Ascending aorta (tissue), 2 donors: ENCODE data around the gene GVQW3. TPM values are rescaled to one million over a fixed set of nuclear protein-coding genes. Genes with fewer than 3 reads are reported as not detected.
"Not testable (repeated sequence)": the region's sequence is repeated elsewhere in the genome, so short reads cannot be mapped to it uniquely, and the experiment has no call there.

Experiments used
- DNase-seq, 2 donors: peaks; one replicate each; pipeline ENCODE4 v3.0.0-alpha.2; 2019; ENCODE audit warnings: low spot score in 2 of 2
- H3K27ac ChIP-seq, 2 donors: fragments of 200-600 bp; sonication (generic); one replicate each; pipeline ENCODE4 v1.5.1; 2016 to 2017; ENCODE audit warnings: mild to moderate bottlenecking in 1 of 2
- H3K27me3 ChIP-seq: fragments of 200-600 bp; sonication (generic); one replicate; pipeline ENCODE4 v1.5.1; 2017
- H3K36me3 ChIP-seq, 2 donors: fragments of 200-600 bp; sonication (generic); one replicate each; pipeline ENCODE4 v1.5.1; 2016
- H3K4me1 ChIP-seq, 2 donors: fragments of 200-600 bp; sonication (generic); one replicate each; pipeline ENCODE4 v1.5.1; 2016 to 2017; ENCODE audit warnings: mild to moderate bottlenecking in 1 of 2
- H3K4me3 ChIP-seq, 2 donors: fragments of 200-600 bp; sonication (generic); one replicate each; pipeline ENCODE4 v1.5.1; 2016 to 2017; ENCODE audit warnings: mild to moderate bottlenecking in 1 of 2
- H3K9me3 ChIP-seq, 2 donors: fragments of 200-600 bp; sonication (generic); one replicate each; pipeline ENCODE4 v1.5.1; 2016
- intact Hi-C: fragments of 100-400 bp; cut with DNase I; formaldehyde crosslinking; loops from one replicate; pipeline ENCODE4 v1.15.1; 2023
- total RNA-seq: library from RNA; depleted of rRNA; stranded (reverse); fragments of >200 nt; gene quantifications from one replicate; pipeline ENCODE4 v1.1.0, GENCODE V29; 2016
- TF ChIP-seq, protein P1 (sequence below), 3 experiments: fragments of 200-600 bp in 2 of 3; fragments of 450-650 bp in 1 of 3; sonication (generic) in 2 of 3; IDR thresholded peaks; one replicate each; pipeline ENCODE4 v1.5.1; 2016 to 2019; ENCODE audit warnings: antibody characterized with exemption in 3 of 3, mild to moderate bottlenecking in 1 of 3, moderate library complexity in 1 of 3

GVQW3 gene
- total RNA-seq, 1 donor from 2014 or later, result not detected

DNA sequence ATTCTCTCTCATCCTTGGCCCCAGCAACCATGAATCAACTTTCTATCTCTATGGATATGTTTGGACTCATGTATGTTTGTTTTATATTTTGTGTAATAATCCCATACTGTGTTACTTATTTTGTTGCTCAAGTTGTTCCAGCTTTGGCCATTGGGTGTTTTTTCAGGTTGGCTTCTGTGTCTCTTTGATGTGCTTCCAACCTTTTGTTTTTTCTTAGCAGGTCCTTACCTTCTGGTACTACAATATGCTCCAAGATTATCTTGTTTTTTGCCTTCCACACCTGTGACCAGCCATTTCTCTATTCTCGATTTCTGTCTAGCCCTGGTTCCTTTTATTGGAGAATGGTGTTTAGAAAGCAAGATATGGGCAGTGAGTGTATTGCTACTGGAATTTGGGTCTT lies 14.2 kb downstream of the GVQW3 start:
- Histone ChIP-seq H3K36me3 (no peaks in the 10 kb centered on the region), H3K9me3 (no peaks in the 10 kb centered on the region), H3K4me3 (no peak overlapping the region), H3K27ac (no peak overlapping the region), H3K4me1 (no peaks in the 10 kb centered on the region), H3K27me3 (no peaks in the 10 kb centered on the region)
- no peak for DNase-seq
- TF ChIP-seq, protein P1, sequence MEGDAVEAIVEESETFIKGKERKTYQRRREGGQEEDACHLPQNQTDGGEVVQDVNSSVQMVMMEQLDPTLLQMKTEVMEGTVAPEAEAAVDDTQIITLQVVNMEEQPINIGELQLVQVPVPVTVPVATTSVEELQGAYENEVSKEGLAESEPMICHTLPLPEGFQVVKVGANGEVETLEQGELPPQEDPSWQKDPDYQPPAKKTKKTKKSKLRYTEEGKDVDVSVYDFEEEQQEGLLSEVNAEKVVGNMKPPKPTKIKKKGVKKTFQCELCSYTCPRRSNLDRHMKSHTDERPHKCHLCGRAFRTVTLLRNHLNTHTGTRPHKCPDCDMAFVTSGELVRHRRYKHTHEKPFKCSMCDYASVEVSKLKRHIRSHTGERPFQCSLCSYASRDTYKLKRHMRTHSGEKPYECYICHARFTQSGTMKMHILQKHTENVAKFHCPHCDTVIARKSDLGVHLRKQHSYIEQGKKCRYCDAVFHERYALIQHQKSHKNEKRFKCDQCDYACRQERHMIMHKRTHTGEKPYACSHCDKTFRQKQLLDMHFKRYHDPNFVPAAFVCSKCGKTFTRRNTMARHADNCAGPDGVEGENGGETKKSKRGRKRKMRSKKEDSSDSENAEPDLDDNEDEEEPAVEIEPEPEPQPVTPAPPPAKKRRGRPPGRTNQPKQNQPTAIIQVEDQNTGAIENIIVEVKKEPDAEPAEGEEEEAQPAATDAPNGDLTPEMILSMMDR (IDR thresholded peaks at IDR 0.05), result no peak
- intact Hi-C loops, result no loop called here

DNA sequence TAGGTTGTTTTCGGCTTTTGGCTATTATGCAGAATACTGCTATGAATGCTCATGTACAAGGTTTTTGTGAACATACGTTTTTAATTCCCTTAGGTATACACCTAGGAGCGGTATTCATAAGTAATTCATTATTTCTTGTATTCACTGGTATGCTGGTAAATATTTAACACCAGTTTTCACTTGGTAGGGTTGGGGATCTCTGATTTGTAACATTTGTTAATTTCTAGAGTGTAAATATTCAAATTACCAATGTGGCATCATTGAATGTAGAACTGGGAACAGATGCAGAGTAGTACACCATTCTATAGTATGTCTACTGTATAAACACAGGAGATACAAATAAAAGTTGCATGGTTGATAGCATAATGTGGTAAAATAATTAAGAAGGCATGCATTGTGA lies 16.3 kb downstream of the GVQW3 start:
- no peak for DNase-seq
- TF ChIP-seq, protein P1 (IDR thresholded peaks at IDR 0.05), result no peak
- H3K4me1 ChIP-seq, result no peaks in the 10 kb centered on the region
- intact Hi-C loops, result no loop called here
- no peaks in the 10 kb centered on the region for H3K9me3 ChIP-seq
- H3K27ac ChIP-seq, result no peak overlapping the region
- no peak overlapping the region for H3K4me3 ChIP-seq
- no peaks in the 10 kb centered on the region for H3K27me3 ChIP-seq
- H3K36me3 ChIP-seq, result no peaks in the 10 kb centered on the region

DNA sequence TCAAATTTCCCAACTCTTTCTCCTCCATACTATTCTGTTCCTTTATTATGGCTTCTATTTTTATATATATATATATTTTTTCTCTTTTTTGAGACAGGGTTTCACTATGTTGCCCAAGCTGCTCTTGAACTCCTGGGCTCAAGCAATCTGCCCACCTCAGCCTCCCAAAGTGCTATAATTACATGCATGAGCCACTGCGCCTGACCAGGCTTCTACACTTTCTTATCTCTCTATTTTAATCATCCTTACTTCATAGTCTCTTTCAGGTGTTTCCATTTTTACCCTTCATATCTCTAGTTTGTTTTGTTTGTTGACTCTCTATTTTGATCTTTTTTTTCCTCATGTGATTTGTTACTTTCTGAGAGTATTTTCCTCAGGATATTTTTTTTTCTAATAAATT lies 19.8 kb downstream of the GVQW3 start:
- TF ChIP-seq, protein P1 (IDR thresholded peaks at IDR 0.05), result no peak
- Histone ChIP-seq H3K27me3 (no peaks in the 10 kb centered on the region), H3K4me1 (no peaks in the 10 kb centered on the region), H3K9me3 (no peaks in the 10 kb centered on the region), H3K27ac (no peak overlapping the region), H3K36me3 (no peaks in the 10 kb centered on the region), H3K4me3 (no peak overlapping the region)
- no peak for DNase-seq
- intact Hi-C loops, result no loop called here

DNA sequence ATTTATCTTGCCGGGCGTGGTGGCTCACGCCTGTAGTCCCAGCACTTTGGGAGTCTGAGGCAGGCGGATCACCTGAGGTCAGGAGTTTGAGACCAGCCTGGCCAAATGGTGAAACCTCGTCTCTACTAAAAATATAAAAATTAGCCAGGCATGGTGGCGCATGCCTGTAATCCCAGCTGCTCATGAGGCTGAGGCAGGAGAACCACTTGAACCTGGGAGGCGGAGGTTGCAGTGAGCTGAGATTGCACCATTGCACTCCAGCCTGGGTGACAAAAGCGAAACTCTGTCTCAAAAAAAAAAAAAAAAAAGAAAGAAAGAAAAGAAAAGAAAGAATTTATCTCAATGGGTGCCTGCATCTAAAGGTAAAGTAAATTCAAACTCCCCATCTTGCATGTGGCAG lies 20.4 kb downstream of the GVQW3 start:
- H3K36me3 ChIP-seq, H3K4me3 ChIP-seq, H3K27ac ChIP-seq, DNase-seq, H3K4me1 ChIP-seq, intact Hi-C loops, H3K27me3 ChIP-seq, H3K9me3 ChIP-seq: not testable (repeated sequence)

DNA sequence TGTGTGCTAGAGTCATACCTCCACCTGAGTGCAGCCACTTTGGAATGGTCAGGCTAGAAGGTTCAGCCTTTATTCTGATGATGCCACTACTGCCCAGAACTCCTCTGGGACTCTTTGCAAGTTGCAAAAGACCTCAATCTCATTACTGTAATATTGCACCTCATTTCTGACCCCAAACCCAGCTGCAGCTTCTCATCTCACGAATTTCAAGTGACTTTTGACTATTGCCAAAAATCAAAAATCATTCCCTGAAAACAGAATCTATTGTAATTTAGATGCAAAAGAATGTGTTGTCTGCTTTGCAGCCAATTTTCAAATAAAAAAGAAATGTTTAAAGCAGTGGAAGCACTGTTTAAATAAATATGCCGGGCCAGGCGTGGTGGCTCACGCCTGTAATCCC lies 25.2 kb downstream of the GVQW3 start:
- DNase-seq, result no peak
- Histone ChIP-seq H3K36me3 (no peaks in the 10 kb centered on the region), H3K27ac (no peak overlapping the region), H3K4me1 (no peaks in the 10 kb centered on the region), H3K4me3 (no peak overlapping the region), H3K9me3 (no peaks in the 10 kb centered on the region), H3K27me3 (no peaks in the 10 kb centered on the region)
- TF ChIP-seq, protein P1 (IDR thresholded peaks at IDR 0.05), result no peak
- intact Hi-C loops, result no loop called here

DNA sequence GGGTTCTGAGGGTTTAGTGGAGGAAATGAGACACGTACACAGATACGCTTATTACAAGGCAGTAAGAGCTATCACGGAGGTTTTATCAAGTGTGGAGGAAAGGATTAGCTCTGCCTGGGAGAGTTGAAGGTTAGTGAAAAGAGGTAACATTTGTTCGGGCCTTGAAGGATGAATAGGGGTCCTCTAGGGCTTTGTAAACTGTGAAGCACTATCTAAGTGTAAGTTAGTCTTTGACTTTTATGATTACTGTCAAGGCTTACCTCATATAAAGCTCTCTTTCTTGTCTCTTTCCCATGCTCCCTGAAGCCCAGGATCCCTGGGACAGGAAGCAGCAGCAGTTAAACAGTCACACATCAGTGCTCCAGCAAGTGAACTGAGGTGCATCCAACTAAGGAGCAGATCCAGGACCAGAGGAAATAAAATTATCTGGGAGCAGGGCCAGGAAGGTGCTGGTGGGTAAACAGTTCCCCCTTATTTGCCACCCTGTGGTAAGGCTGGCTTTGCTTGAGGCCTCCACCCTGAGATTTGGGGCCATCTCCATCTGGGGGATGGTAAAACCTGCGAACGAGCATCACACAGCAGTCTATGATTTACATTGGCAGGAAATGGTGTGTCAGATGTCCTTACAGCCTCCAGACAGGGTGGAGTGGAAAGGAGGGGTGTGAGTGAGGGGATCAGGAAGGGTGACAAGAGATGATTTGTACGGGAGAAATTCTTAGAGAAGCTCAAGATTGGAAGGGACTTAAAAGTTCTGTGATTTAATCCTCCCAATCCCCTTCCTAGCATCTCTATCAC lies 27.2 kb downstream of the GVQW3 start:
- H3K27me3 ChIP-seq, result no peaks in the 10 kb centered on the region
- TF ChIP-seq, protein P1 (IDR thresholded peaks at IDR 0.05), result no peak
- intact Hi-C loops, result no loop called here
- H3K4me3 ChIP-seq, result no peak overlapping the region
- H3K27ac ChIP-seq, result no peak overlapping the region
- no peak for DNase-seq
- H3K4me1 ChIP-seq, result no peaks in the 10 kb centered on the region
- H3K9me3 ChIP-seq, result no peaks in the 10 kb centered on the region
- no peaks in the 10 kb centered on the region for H3K36me3 ChIP-seq
